H9 (cell line): ENCODE data around the gene TSPOAP1. TPM values are rescaled to one million over a fixed set of nuclear protein-coding genes. Genes with fewer than 3 reads are reported as not detected.

Experiments
- DNase-seq: peaks from one replicate; pipeline ENCODE4 v3.0.0-alpha.2; 2017
- H2AFZ ChIP-seq: one replicate; pipeline ENCODE4 v1.6.1; 2013; ENCODE audit warnings: mild to moderate bottlenecking, low read length, control low read depth, moderate library complexity
- H2AK5ac ChIP-seq: 2 replicates; pipeline ENCODE4 v1.6.1; 2013; ENCODE audit warnings: low read length, control low read depth, mixed read lengths; ENCODE audit not compliant: insufficient read length
- H2BK120ac ChIP-seq: one replicate; pipeline ENCODE4 v1.6.1; 2013; ENCODE audit warnings: low read depth, mild to moderate bottlenecking, low read length, control low read depth, inconsistent platforms; ENCODE audit not compliant: poor library complexity, severe bottlenecking
- H2BK12ac ChIP-seq: 2 replicates; pipeline ENCODE4 v1.6.1; 2013; ENCODE audit warnings: low read length, control low read depth, mixed read lengths, low read depth; ENCODE audit not compliant: insufficient read length
- H2BK15ac ChIP-seq: 2 replicates; pipeline ENCODE4 v1.6.1; 2013; ENCODE audit warnings: low read depth, low read length, control low read depth
- H2BK20ac ChIP-seq: one replicate; pipeline ENCODE4 v1.6.1; 2013; ENCODE audit warnings: low read depth, mild to moderate bottlenecking, low read length, control low read depth, inconsistent platforms; ENCODE audit not compliant: poor library complexity, severe bottlenecking
- H2BK5ac ChIP-seq: 2 replicates; pipeline ENCODE4 v1.6.1; 2013; ENCODE audit warnings: low read length, control low read depth, mixed read lengths; ENCODE audit not compliant: insufficient read length
- H3K14ac ChIP-seq: 2 replicates; pipeline ENCODE4 v1.6.1; 2013; ENCODE audit warnings: low read length, control low read depth; ENCODE audit not compliant: insufficient read depth
- H3K18ac ChIP-seq: 2 replicates; pipeline ENCODE4 v1.6.1; 2013; ENCODE audit warnings: low read depth, mild to moderate bottlenecking, mixed read lengths, low read length, control low read depth; ENCODE audit not compliant: insufficient read length
- H3K23ac ChIP-seq: 2 replicates; pipeline ENCODE4 v1.6.1; 2013; ENCODE audit warnings: low read length, control low read depth, mixed read lengths, low read depth; ENCODE audit not compliant: insufficient read length
- H3K23me2 ChIP-seq: 2 replicates; pipeline ENCODE4 v1.6.1; 2013; ENCODE audit warnings: low read depth, mild to moderate bottlenecking, mixed read lengths, low read length, control low read depth; ENCODE audit not compliant: insufficient read length, poor library complexity, severe bottlenecking
- H3K27ac ChIP-seq: 2 replicates; pipeline ENCODE4 v1.5.1; 2013; ENCODE audit warnings: low read length, control low read depth, mixed read lengths, low read depth; ENCODE audit not compliant: insufficient read length
- H3K27me3 ChIP-seq: 2 replicates; pipeline ENCODE4 v1.6.1; 2013; ENCODE audit warnings: low read length, control low read depth, inconsistent platforms; ENCODE audit not compliant: insufficient read depth
- H3K4ac ChIP-seq: 2 replicates; pipeline ENCODE4 v1.6.1; 2013; ENCODE audit warnings: low read depth, mild to moderate bottlenecking, control low read depth, inconsistent platforms, low read length, moderate library complexity
- H3K4me1 ChIP-seq: 2 replicates; pipeline ENCODE4 v1.6.1; 2013; ENCODE audit warnings: low read length, control low read depth, inconsistent platforms; ENCODE audit not compliant: insufficient read depth
- H3K4me2 ChIP-seq: 2 replicates; pipeline ENCODE4 v1.6.1; 2013; ENCODE audit warnings: low read length, control low read depth, mixed read lengths; ENCODE audit not compliant: insufficient read length, insufficient read depth
- H3K56ac ChIP-seq: 2 replicates; pipeline ENCODE4 v1.6.1; 2013; ENCODE audit warnings: low read depth, mild to moderate bottlenecking, mixed read lengths, low read length, control low read depth; ENCODE audit not compliant: insufficient read length
- H3K79me1 ChIP-seq: 2 replicates; pipeline ENCODE4 v1.6.1; 2013; ENCODE audit warnings: low read depth, mild to moderate bottlenecking, moderate library complexity, low read length, control low read depth, inconsistent platforms; ENCODE audit not compliant: insufficient read depth, poor library complexity, severe bottlenecking
- H3K79me2 ChIP-seq: 2 replicates; pipeline ENCODE4 v1.6.1; 2013; ENCODE audit warnings: low read length, control low read depth, inconsistent platforms; ENCODE audit not compliant: insufficient read depth
- H3K9ac ChIP-seq: 2 replicates; pipeline ENCODE4 v1.6.1; 2013; ENCODE audit warnings: low read length, control low read depth, mixed read lengths; ENCODE audit not compliant: insufficient read length; ENCODE audit errors: extremely low read depth
- H3K9me3 ChIP-seq: one replicate; pipeline ENCODE4 v1.6.1; 2013; ENCODE audit warnings: low read depth, low read length, inconsistent platforms; ENCODE audit not compliant: control insufficient read depth
- H3T11ph ChIP-seq: one replicate; pipeline ENCODE4 v1.6.1; 2013; ENCODE audit warnings: mild to moderate bottlenecking, low read length, control low read depth, inconsistent platforms
- H4K20me1 ChIP-seq: one replicate; pipeline ENCODE4 v1.6.1; 2013; ENCODE audit not compliant: control insufficient read depth, insufficient read length, insufficient read depth
- H4K5ac ChIP-seq: 2 replicates; pipeline ENCODE4 v1.6.1; 2013; ENCODE audit warnings: low read depth, mild to moderate bottlenecking, mixed read lengths, low read length, control low read depth; ENCODE audit not compliant: insufficient read length
- H4K8ac ChIP-seq: replicated peaks from 2 replicates; pipeline ENCODE4 v1.6.1; 2013; ENCODE audit warnings: low read length, control low read depth, mixed read lengths, low read depth; ENCODE audit not compliant: insufficient read length
- H4K91ac ChIP-seq: 2 replicates; pipeline ENCODE4 v1.6.1; 2013; ENCODE audit warnings: low read depth, mild to moderate bottlenecking, moderate library complexity, mixed read lengths, low read length, control low read depth; ENCODE audit not compliant: insufficient read length
- H3K27ac Mint-ChIP-seq, 3 experiments: 2 replicates in 2 of 3; 3 replicates in 1 of 3; pipeline ENCODE4 v1.8.0; 2020 to 2021; ENCODE audit warnings: mixed read lengths in 3 of 3, mild to moderate bottlenecking in 1 of 3, moderate library complexity in 1 of 3
- H3K27me3 Mint-ChIP-seq: 2 replicates; pipeline ENCODE4 v1.8.0; 2021; ENCODE audit warnings: low read depth, mild to moderate bottlenecking, moderate library complexity, mixed read lengths
- H3K36me3 Mint-ChIP-seq, 3 experiments: 2 replicates in 2 of 3; 3 replicates in 1 of 3; pipeline ENCODE4 v1.8.0; 2020 to 2021; ENCODE audit warnings: low read depth in 3 of 3, mixed read lengths in 3 of 3; ENCODE audit not compliant: insufficient read depth in 1 of 3
- H3K4me1 Mint-ChIP-seq, 2 experiments: 2 replicates each; pipeline ENCODE4 v1.8.0; 2020; ENCODE audit warnings: mixed read lengths in 2 of 2
- H3K4me3 Mint-ChIP-seq, 2 experiments: 2 replicates in 1 of 2; 3 replicates in 1 of 2; pipeline ENCODE4 v1.8.0; 2020 to 2021; ENCODE audit warnings: mild to moderate bottlenecking in 2 of 2, mixed read lengths in 2 of 2, moderate library complexity in 1 of 2
- H3K9me3 Mint-ChIP-seq, 2 experiments: 2 replicates in 1 of 2; 3 replicates in 1 of 2; pipeline ENCODE4 v1.8.0; 2020; ENCODE audit warnings: mild to moderate bottlenecking in 2 of 2, mixed read lengths in 2 of 2, moderate library complexity in 1 of 2
- WGBS: extraction: QIAGEN DNeasy Blood & Tissue Kit; methylation state at CpG from one replicate; pipeline ENCODE4 v1.1.7; 2013; ENCODE audit warnings: missing lambda C conversion rate, low lambda C conversion rate, mixed read lengths; ENCODE audit not compliant: insufficient read length; ENCODE audit errors: extremely low coverage; 5-methylcytosine and 5-hydroxymethylcytosine counted together
- total RNA-seq: library from RNA; stranded (reverse); gene quantifications from 2 replicates; pipeline ENCODE4 v1.2.1, GENCODE V29; 2021
- TF ChIP-seq, protein P1 (sequence below): fragments of 200-600 bp; sonication (generic); conservative IDR thresholded peaks from 3 replicates; pipeline ENCODE4 v1.8.0; 2021; ENCODE audit warnings: antibody characterized with exemption, mild to moderate bottlenecking

The TSPOAP1 gene
- total RNA-seq, 1 experiment from 2014 or later, result 17.3 TPM

DNA sequence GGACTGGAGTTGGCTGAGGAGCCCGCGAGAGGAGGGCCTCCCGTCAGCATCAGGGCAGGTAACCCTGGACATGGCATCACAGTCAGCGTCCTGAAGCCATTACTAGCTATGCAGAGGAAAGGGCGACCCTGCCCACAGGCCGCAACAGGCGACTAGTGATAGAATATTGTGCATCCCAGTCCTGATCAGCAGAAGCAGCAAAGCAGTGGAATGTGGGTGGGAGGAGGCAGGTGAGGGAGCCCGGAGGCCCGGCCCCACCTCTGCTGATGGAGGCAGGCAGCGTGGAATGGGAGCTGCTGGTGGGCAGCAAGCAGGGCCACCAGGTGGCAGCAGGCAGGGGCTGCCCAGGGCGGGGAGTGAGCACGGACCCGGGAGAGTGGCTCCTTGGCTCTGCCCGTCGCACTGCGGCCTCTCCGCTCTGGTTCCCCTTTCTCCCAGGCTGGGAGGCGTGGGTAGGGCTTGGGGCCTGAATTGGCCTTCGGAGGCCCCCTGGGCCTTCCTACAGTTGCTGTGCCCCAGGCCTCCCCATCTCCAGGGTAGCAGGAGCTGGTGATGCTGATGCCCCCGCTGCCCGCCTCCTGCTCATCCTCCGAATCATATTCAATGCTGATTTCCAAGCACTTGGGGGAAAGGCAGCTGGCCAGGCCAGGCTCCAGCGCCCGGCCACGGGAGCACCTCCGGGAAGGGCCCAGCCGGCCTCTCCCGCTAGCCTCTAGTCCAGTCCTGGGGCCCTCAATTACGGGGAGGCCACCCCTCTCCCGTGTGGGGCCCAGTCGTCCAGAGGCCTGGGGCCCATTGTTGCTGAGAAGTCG is 20.2 kb downstream of the TSPOAP1 start:
- Histone ChIP-seq H3K4ac (no peak overlapping the region), H2AFZ (no peak overlapping the region), H3K14ac (0 out of 2 replicates have a peak overlapping the region, but pooled peaks have one; percentile 43), H3K23ac (no peak overlapping the region), H3K4me1 (no peaks in the 10 kb centered on the region), H2BK12ac (no peak overlapping the region), H2BK15ac (no peak overlapping the region), H3K79me2 (no peaks in the 10 kb centered on the region), H3K56ac (no peak overlapping the region), H3K27ac (no peak overlapping the region), H3K23me2 (no peaks in the 10 kb centered on the region), H2BK20ac (no peak overlapping the region), H3K79me1 (no peaks in the 10 kb centered on the region), H3K4me2 (no peak overlapping the region), H2BK120ac (no peak overlapping the region), H2AK5ac (no peak overlapping the region), H3K9ac (no peak overlapping the region), H3K18ac (no peak overlapping the region), H4K8ac (no peak overlapping the region), H4K5ac (no peak overlapping the region), H3K27me3 (no peaks in the 10 kb centered on the region), H3T11ph (no peak overlapping the region), H4K91ac (no peak overlapping the region), H4K20me1 (no peaks in the 10 kb centered on the region), H3K9me3 (no peaks in the 10 kb centered on the region), H2BK5ac (no peak overlapping the region)
- Mint-ChIP-seq H3K27me3 (peaks cover 2% of the 10 kb centered on the region; the same call in 1 of the 2 replicates), H3K9me3 (no peaks in the 10 kb centered on the region), H3K4me1 (peaks cover 2 to 27% of the 10 kb centered on the region in 2 experiments), H3K4me3 (no peak overlapping the region), H3K27ac (no peak overlapping the region), H3K36me3 (no peaks in the 10 kb centered on the region)
- no CpG with 5 or more reads among the region's 32 CpGs for WGBS
- peak; percentile 92 for DNase-seq
- TF ChIP-seq, protein P1, sequence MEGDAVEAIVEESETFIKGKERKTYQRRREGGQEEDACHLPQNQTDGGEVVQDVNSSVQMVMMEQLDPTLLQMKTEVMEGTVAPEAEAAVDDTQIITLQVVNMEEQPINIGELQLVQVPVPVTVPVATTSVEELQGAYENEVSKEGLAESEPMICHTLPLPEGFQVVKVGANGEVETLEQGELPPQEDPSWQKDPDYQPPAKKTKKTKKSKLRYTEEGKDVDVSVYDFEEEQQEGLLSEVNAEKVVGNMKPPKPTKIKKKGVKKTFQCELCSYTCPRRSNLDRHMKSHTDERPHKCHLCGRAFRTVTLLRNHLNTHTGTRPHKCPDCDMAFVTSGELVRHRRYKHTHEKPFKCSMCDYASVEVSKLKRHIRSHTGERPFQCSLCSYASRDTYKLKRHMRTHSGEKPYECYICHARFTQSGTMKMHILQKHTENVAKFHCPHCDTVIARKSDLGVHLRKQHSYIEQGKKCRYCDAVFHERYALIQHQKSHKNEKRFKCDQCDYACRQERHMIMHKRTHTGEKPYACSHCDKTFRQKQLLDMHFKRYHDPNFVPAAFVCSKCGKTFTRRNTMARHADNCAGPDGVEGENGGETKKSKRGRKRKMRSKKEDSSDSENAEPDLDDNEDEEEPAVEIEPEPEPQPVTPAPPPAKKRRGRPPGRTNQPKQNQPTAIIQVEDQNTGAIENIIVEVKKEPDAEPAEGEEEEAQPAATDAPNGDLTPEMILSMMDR, result peak; percentile 79
